ENCODE data around the gene DIAPH2. TPM values are rescaled to one million over a fixed set of nuclear protein-coding genes. Genes with fewer than 3 reads are reported as not detected.

The DIAPH2 gene
- total RNA-seq, 1 donor from 2014 or later, result 7.9 TPM

GRCh38 chrX:97145934-97146333 is 461.3 kb downstream of the DIAPH2 start:
- FAIRE-seq (no peak), DNase-seq (ENCODE audit: low read depth) (peak; percentile 1)
- Histone ChIP-seq H3K36me3 (ENCODE audit: control insufficient read depth, insufficient read depth, low read length) (no peaks in the 10 kb centered on the region), H3K27me3 (ENCODE audit: control insufficient read depth, insufficient read depth, low read length) (no peaks in the 10 kb centered on the region), H3K4me3 (ENCODE audit: low read depth, low read length) (no peak overlapping the region)
- TF ChIP-seq, protein P1, sequence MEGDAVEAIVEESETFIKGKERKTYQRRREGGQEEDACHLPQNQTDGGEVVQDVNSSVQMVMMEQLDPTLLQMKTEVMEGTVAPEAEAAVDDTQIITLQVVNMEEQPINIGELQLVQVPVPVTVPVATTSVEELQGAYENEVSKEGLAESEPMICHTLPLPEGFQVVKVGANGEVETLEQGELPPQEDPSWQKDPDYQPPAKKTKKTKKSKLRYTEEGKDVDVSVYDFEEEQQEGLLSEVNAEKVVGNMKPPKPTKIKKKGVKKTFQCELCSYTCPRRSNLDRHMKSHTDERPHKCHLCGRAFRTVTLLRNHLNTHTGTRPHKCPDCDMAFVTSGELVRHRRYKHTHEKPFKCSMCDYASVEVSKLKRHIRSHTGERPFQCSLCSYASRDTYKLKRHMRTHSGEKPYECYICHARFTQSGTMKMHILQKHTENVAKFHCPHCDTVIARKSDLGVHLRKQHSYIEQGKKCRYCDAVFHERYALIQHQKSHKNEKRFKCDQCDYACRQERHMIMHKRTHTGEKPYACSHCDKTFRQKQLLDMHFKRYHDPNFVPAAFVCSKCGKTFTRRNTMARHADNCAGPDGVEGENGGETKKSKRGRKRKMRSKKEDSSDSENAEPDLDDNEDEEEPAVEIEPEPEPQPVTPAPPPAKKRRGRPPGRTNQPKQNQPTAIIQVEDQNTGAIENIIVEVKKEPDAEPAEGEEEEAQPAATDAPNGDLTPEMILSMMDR (IDR thresholded peaks at IDR 0.05; ENCODE audit: insufficient read depth, low read length, severe bottlenecking), result no peak

DNA sequence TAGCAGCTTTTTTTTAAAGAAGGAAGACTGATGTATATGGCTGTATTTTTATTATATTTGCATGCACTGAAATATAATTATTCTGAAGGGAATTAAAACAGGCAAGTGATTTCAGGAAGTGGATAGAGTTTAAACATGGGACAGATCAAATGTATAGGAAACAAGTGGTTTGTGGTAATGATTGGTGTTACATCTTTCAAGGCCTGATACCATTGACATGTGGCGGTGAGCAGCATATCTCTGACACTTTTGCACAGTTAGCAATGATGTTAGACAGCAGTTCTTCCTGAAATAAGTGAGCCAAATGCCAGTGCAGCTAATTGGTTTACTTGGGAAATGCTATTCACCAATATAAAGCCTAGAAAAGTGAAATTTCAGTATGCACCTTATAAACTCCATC is 471.2 kb downstream of the DIAPH2 start:
- FAIRE-seq, result no peak
- H3K27me3 ChIP-seq (ENCODE audit: control insufficient read depth, insufficient read depth, low read length), result no peaks in the 10 kb centered on the region
- DNase-seq (ENCODE audit: low read depth), result no peak
- H3K4me3 ChIP-seq (ENCODE audit: low read depth, low read length), result no peak overlapping the region
- H3K36me3 ChIP-seq (ENCODE audit: control insufficient read depth, insufficient read depth, low read length), result no peaks in the 10 kb centered on the region
- TF ChIP-seq, protein P1 (IDR thresholded peaks at IDR 0.05; ENCODE audit: insufficient read depth, low read length, severe bottlenecking), result no peak

DNA sequence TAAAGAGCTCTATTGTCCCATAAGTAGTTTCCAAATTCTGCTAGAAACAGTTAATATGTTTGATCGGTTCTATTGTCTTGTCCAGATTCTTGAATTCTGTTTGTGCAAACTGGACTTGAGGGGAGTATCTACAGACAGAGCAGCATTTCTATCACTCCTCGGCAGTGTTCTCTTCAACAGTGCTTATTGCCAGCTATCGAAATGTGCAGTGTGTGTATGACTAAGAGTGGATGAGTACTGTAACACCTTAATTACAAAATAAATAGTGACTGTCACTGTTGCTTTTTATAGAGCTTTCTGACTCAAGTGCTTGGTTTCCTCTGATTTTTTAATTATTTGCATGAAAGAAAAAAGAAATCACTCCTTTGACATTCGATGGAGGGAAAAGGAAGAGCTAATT is 473.6 kb downstream of the DIAPH2 start:
- TF ChIP-seq, protein P1 (IDR thresholded peaks at IDR 0.05; ENCODE audit: insufficient read depth, low read length, severe bottlenecking), result no peak
- H3K36me3 ChIP-seq (ENCODE audit: control insufficient read depth, insufficient read depth, low read length), result no peaks in the 10 kb centered on the region
- DNase-seq (ENCODE audit: low read depth) (peak; percentile 25), FAIRE-seq (no peak)
- H3K27me3 ChIP-seq (ENCODE audit: control insufficient read depth, insufficient read depth, low read length), result no peaks in the 10 kb centered on the region
- no peak overlapping the region for H3K4me3 ChIP-seq (ENCODE audit: low read depth, low read length)

- H3K4me3 ChIP-seq (ENCODE audit: low read depth, low read length), result no peak overlapping the region
- DNase-seq (ENCODE audit: low read depth) (no peak), FAIRE-seq (no peak)
- no peaks in the 10 kb centered on the region for H3K36me3 ChIP-seq (ENCODE audit: control insufficient read depth, insufficient read depth, low read length)
- TF ChIP-seq, protein P1 (IDR thresholded peaks at IDR 0.05; ENCODE audit: insufficient read depth, low read length, severe bottlenecking), result no peak
- H3K27me3 ChIP-seq (ENCODE audit: control insufficient read depth, insufficient read depth, low read length), result no peaks in the 10 kb centered on the region
Observed at GRCh38 chrX:97159916-97160800, 475.5 kb downstream of the DIAPH2 start.

GRCh38 chrX:97167333-97167732 is 482.7 kb downstream of the DIAPH2 start:
- Histone ChIP-seq H3K36me3 (ENCODE audit: control insufficient read depth, insufficient read depth, low read length) (no peaks in the 10 kb centered on the region), H3K4me3 (ENCODE audit: low read depth, low read length) (no peak overlapping the region), H3K27me3 (ENCODE audit: control insufficient read depth, insufficient read depth, low read length) (no peaks in the 10 kb centered on the region)
- TF ChIP-seq, protein P1 (IDR thresholded peaks at IDR 0.05; ENCODE audit: insufficient read depth, low read length, severe bottlenecking), result no peak
- FAIRE-seq, result no peak
- DNase-seq (ENCODE audit: low read depth), result no peak
